H54 (cell line): ENCODE data around the gene GUCY1B1.

Experiments used
- DNase-seq: peaks from one replicate; pipeline ENCODE4 v3.0.0; 2011; ENCODE audit warnings: low spot score, mixed read lengths; ENCODE audit not compliant: insufficient read length
- FAIRE-seq: peaks from 3 replicates; lab custom pipeline; 2011; peaks lifted over from hg19 to GRCh38; lab: Jason Lieb, UNC
- POLR2A ChIP-seq: IDR thresholded peaks from 2 replicates; pipeline ENCODE4 v1.6.1; 2011; ENCODE audit warnings: low read depth, mild to moderate bottlenecking, low read length

Gene GUCY1B1

DNA sequence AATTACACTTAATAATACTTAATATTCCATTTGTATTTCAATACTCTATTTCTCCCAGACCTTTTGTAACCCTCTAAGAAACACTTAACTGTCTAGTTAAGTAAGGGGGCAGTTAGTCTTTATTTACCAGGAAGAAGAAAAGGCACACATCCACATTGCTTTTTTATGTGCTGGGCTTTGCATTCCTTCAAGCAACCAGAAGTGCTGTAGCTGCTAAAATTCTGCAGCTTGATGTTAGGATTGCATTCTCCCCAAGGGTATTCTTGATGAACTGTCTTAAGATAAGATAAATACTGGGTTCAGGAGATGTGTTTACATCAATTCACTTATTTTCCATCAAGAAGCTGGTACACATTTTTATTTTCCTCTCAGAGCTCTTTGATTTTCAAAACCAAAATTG is 83.3 kb downstream of the GUCY1B1 start:
- TF ChIP-seq POLR2A, result no peak
- FAIRE-seq (no peak), DNase-seq (no peak)

DNA sequence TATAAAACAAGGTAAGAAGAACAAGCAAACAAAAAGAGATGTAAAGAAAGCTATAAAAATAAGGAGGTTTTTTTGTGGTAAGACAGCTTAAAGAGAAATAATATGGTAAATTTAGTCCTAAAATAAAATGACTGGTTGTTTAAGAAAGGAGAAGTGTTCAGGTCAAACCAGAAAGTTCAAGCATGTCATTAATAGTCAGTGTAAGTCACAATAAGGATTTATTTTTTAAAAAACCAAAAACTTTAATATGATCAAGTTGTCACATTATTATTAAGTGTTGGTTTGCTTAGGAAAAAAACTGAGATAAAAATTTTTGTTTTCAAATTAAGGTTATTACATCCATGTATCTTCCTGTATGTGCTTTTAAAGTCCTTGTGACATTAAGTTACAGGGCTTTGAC is 88.1 kb downstream of the GUCY1B1 start:
- TF ChIP-seq POLR2A, result no peak
- DNase-seq (no peak), FAIRE-seq (no peak)

DNA sequence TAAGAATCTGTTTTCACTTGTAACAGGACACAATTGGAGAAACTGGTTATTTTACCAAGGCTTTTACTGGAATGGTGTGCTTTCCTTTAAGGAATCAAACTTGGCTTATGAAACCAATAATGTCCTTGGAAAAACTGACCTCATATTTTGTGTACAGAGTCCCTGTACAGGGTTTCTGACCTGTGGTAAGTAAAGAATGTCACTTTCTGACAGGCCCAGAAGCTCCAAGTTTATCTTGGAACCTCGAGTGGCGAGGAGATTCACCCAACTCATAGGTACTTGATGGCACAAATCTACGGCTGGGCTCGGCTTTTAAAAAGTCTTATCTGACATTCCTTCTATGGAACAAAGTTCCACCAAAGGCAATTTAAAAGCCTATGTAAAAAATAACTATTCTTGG is 90.2 kb downstream of the GUCY1B1 start:
- DNase-seq (no peak), FAIRE-seq (no peak)
- TF ChIP-seq POLR2A, result no peak

DNA sequence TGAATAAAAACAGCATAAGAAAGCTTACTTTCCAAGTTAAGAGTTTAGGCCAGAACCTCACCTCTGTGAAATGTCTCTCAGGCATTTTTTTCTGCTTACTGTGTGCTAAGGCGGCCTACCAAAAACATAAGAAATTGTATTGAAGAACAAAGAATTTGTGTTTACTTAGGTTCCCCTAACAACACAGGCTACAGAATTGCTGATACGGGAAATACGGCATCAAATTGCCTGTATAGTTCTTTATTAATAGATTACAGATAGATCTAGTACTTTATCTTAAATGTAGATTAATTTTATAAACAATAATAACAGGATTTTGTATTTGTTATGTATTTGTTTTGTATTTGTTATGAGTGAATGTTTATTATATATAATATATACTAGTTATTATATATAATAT is 94.4 kb downstream of the GUCY1B1 start:
- no peak for FAIRE-seq
- no peak for TF ChIP-seq POLR2A
- no peak for DNase-seq

DNA sequence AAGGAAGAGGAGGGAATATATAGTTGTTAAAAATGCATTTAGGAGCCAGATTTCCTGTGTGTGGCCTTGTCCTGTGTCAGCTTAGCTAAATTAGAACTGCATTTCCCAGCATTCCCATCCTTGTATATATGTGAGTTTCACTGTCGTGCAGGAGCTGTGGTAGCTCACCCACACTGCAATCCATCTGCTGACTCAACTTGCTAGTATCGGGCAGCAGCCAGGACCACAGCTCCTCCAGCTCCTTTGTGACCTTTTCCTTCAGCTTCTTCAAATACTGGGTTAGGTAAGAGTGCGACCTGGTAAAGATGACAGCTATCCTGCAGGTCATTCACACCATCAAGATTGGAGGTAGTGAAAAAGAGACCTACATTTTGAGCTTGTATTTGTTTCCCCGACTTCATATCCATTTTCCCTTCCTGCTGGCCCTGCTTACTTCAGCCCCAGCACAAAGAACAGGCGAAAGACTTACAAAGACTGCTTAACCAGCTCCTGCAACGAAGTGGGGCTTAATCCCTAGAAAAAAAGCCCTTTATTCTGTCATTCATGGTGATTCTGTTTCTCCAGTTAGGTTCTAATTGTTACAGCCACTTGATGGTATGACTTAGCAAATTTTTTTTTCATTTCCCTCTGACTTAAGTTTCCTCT is 95.9 kb downstream of the GUCY1B1 start:
- peak; percentile 78 for FAIRE-seq
- DNase-seq, result peak; percentile 4
- 0 out of 2 replicates have a peak, but pooled peaks have one; percentile 27 for TF ChIP-seq POLR2A

DNA sequence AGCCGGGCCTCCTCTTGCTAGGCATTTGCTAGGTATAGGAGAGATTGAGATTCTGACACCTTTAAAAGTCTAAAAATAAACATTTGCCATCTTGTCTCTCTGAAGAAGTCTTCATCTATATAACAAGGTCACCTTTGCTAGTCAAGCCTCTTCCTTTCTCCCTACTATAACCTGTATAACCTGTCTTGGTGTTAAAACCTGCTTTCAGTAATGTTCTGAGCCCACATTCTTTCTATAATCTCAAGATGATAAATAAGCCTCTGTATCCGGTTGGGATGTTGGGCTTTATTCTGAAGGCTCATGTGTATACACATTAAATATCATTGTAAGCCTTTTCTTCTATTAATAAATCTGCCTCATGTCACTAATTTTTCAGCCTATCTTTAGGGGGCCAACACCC is 97.1 kb downstream of the GUCY1B1 start:
- TF ChIP-seq POLR2A, result no peak
- no peak for DNase-seq
- FAIRE-seq, result no peak
